ENCODE results near the gene AGBL5.

GRCh38 chr2:27050996-27051901 lies at the start of gene AGBL5:
- TF ChIP-seq CTCF (IDR thresholded peaks at IDR 0.05 in 8 of 11, conservative IDR thresholded peaks at IDR 0.05 in 3 of 11), result peak in 1 of 11 experiments; percentile 13
- peak; percentile 41 to 78 (median 55) for TF ChIP-seq POLR2A (IDR thresholded peaks at IDR 0.05)
- peak; percentile 91 to 96 (median 95) for TF ChIP-seq POLR2AphosphoS5 (IDR thresholded peaks at IDR 0.05)

All from spleen (tissue), 7 donors.